H1 (cell line): ENCODE measurements around the gene CTIF.

ENCODE experiments used
- HDAC2 ChIP-seq, 2 experiments: fragments of 300-600 bp in 1 of 2; sonication (generic) in 1 of 2; IDR thresholded peaks; 2 replicates each; pipeline ENCODE4 v1.6.1; 2011 to 2012; ENCODE audit warnings: low read depth in 2 of 2, low read length in 2 of 2, mild to moderate bottlenecking in 2 of 2, moderate library complexity in 2 of 2, borderline replicate concordance in 1 of 2, inconsistent platforms in 1 of 2
- KDM5A ChIP-seq: fragments of 200-600 bp; IDR thresholded peaks from 2 replicates; pipeline ENCODE4 v1.7.1; 2012; ENCODE audit warnings: mild to moderate bottlenecking, low read length, inconsistent platforms, mixed read lengths
- POLR2A ChIP-seq, 2 experiments: IDR thresholded peaks; 1 replicate in 1 of 2; 2 replicates in 1 of 2; pipeline ENCODE4 v1.6.1; 2011; ENCODE audit warnings: low read depth in 2 of 2, low read length in 2 of 2, mild to moderate bottlenecking in 2 of 2; ENCODE audit errors: control extremely low read depth in 1 of 2
- TF ChIP-seq, protein P1 (sequence below), 3 experiments: IDR thresholded peaks; 1 replicate in 2 of 3; 2 replicates in 1 of 3; pipeline versions ENCODE4 v1.5.1 to v1.6.1; 2011; ENCODE audit warnings: low read length in 3 of 3, mild to moderate bottlenecking in 3 of 3, inconsistent platforms in 2 of 3, low read depth in 1 of 3, moderate library complexity in 1 of 3; ENCODE audit not compliant: insufficient read depth in 1 of 3; ENCODE audit errors: control extremely low read depth in 1 of 3

DNA sequence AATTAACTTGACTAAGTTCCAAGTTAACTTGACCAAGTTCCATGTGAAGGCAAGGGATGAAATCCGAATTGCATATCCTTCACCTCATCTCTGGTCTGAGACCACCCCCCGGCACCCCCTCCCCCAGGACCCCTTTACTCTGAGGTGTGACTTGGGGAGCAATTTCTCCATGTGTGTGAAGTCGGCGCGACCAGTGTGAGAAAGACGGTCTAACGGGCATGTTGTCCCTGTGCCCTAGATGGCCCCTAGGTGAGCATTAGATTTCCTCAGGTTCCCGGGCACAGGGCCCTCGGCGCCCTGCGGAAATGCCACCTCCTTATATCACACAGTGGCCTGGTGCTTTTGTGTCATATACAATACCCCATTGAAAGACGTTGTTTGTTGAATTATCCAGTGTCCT lies 137.1 kb downstream of the CTIF start:
- TF ChIP-seq, protein P1, sequence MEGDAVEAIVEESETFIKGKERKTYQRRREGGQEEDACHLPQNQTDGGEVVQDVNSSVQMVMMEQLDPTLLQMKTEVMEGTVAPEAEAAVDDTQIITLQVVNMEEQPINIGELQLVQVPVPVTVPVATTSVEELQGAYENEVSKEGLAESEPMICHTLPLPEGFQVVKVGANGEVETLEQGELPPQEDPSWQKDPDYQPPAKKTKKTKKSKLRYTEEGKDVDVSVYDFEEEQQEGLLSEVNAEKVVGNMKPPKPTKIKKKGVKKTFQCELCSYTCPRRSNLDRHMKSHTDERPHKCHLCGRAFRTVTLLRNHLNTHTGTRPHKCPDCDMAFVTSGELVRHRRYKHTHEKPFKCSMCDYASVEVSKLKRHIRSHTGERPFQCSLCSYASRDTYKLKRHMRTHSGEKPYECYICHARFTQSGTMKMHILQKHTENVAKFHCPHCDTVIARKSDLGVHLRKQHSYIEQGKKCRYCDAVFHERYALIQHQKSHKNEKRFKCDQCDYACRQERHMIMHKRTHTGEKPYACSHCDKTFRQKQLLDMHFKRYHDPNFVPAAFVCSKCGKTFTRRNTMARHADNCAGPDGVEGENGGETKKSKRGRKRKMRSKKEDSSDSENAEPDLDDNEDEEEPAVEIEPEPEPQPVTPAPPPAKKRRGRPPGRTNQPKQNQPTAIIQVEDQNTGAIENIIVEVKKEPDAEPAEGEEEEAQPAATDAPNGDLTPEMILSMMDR (IDR thresholded peaks at IDR 0.05; ENCODE audit: control extremely low read depth in 1 of 3, insufficient read depth in 1 of 3, low read depth in 1 of 3, low read length in 3 of 3) = no peak
- no peak for TF ChIP-seq KDM5A
- TF ChIP-seq POLR2A (IDR thresholded peaks at IDR 0.05; ENCODE audit: control extremely low read depth in 1 of 2, low read depth in 2 of 2, low read length in 2 of 2) = no peak
- TF ChIP-seq HDAC2 (IDR thresholded peaks at IDR 0.05; ENCODE audit: borderline replicate concordance in 1 of 2, low read depth in 2 of 2, low read length in 2 of 2) = no peak
